HG03521 (cell line): ENCODE results near the gene NUDT1.

Experiments used
- ATAC-seq: cut with Tn5 transposase; IDR thresholded peaks from one replicate; pipeline ENCODE4 v1.9.1; 2021; ENCODE audit warnings: mild to moderate bottlenecking, moderate library complexity; ENCODE audit not compliant: unreplicated experiment

NUDT1 gene

DNA sequence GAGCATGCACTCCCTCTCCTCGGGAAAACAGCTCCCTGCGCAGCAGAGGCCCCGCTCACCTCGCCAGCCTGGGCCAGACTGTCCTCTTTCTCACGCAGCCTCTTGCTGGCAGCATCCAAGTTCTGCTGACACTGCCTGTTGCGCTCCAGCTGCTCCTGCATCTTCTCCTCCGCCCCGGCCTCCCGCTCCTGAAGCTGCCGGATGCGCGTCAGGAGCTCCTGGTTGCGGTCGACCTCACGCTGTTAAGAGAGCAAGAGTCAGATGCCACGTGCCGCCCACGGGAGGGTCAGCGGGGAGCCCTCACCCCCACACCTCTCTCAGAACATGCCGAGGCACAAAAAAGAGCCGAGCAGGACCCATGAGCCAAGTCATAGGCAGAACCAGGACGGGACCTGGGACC, 19.5 kb upstream of the NUDT1 start:
- no peak for ATAC-seq

- ATAC-seq = no peak
Observed at GRCh38 chr7:2223321-2223720, 18.7 kb upstream of the NUDT1 start.

DNA sequence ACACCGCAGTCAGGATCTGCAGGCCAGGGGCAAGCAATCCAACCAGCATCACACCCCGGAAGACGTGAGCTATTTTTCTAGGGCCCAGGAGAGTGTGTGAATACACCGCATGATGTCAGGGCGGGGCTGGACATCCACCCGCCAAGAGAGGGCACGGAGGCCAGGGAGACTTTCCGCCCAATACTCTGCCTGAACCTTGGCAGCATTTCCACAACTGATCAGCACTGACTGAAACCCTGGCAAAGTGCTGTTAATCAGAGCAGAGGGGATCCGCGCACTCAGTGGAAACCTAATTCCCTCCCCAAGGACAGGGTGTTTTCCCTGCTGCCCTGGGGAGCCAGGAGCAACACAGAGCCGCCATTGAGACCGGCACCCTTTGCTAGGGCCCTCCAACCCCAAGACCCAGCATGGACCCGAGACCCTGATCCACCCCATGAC, 17.5 kb upstream of the NUDT1 start:
- no peak for ATAC-seq

DNA sequence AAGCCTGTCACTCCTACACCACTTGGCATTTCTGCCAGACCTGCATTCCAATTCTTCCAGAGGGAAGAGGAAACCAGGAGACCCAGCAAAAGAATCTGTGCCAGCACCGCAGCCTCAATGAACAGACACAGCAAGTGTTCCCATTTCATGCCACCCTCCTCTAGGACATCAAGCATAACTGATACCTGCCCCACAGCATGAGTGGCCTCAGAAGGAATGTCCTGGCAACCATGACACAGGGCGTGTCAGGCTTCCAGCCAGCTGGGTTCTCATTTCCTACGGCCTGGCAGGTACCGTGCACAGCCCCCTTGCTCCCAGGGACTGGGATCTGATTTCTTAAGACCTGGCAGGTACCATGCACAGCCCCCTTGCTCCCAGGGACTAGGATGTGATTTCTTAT, 17.1 kb upstream of the NUDT1 start:
- ATAC-seq = no peak

DNA sequence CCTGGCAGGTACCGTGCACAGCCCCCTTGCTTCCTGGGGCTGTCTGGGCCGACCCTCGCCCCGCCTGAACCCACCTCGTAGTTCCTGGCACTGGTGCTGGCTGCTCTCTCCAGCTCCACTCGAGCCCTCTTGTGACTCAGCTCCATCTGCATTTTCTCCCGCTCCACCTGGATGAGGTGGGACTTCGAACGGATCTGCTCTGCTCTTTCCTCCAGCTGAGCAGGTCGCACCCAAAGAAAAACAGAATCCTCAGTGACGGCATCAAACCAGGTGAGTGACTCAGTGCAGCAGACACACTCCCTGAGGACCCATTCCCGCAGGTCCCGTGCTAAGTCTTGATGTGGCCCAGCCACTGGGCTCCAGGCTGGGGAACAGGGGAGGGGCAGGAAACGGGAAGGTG, 16.7 kb upstream of the NUDT1 start:
- ATAC-seq = no peak

DNA sequence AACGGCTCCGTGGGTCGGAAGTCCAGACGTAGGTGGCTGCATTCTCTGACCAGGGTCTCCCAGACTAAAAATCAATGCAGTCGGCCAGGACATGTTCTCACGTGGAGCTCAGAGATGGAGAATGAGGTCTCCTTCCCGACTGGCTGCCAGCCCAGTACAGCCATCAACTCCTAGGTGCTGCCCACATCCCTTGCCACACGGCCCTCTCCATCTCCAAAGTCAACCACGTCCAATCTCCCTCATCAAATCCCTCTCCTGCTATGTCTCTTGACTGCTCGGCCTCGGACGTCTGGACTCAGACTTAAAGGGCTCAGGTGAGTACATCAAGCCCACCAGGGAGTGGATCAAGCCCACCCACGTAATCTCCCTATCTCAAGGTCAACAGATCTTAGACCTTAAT, 16.2 kb upstream of the NUDT1 start:
- no peak for ATAC-seq

DNA sequence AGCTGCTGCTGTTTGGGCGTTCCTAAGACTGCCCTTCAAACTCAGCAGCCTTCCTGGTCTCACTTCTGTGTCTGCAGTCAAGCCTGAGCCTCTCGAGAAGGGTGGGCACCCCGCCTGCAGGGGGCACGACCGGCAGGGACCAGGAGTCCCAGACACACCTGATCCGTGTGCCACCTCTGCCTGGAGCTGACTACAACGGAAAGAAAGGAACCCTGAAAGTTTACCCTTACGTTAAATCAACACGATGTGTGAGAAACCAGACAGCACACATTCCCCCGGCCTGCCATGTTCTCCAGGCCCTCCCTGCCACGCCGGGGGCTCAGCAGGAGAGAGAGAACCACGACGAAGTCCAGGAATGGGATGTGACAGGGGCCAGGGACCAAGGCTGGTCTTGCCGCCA, 14.3 kb upstream of the NUDT1 start:
- ATAC-seq = no peak

DNA sequence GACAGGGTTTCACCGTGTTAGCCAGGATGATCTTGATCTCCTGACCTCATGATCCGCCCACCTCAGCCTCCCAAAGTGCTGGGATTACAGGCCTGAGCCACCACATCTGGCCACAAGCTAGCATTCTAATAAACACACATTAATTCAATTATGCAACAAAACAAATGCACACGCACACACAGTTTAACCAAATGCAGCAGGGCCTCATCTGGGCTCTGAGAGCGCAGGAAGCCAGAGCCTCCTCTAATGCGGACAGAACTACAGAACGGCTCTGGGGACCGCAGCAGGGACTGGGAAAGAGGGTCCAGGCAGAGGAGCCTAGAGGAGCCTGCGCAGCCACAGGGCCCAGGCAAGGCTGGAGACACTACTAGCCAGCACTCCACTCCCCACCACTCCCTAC, 13.1 kb upstream of the NUDT1 start:
- no peak for ATAC-seq

- ATAC-seq = no peak
Observed at GRCh38 chr7:2229467-2229866, 12.6 kb upstream of the NUDT1 start.

GRCh38 chr7:2230226-2230625, 11.8 kb upstream of the NUDT1 start:
- ATAC-seq = no peak

DNA sequence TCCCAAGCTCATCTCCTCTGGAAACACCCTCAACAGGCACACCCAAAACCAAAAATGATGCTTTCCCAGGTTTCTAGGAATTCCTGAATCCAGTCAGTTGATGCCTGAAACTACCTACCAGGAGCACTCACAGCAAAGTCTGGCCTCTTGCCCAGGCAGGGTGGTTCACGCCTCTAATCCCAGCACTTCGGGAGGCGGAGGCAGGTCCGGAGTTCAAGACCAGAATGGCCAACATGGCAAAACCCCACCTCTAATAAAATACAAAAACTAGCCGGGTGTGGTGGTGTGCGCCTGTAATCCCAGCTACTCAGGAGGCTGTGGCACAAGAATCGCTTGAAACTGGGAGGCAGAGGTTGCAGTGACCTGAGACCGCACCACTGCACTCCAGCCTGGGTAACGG, 11.1 kb upstream of the NUDT1 start:
- no peak for ATAC-seq

DNA sequence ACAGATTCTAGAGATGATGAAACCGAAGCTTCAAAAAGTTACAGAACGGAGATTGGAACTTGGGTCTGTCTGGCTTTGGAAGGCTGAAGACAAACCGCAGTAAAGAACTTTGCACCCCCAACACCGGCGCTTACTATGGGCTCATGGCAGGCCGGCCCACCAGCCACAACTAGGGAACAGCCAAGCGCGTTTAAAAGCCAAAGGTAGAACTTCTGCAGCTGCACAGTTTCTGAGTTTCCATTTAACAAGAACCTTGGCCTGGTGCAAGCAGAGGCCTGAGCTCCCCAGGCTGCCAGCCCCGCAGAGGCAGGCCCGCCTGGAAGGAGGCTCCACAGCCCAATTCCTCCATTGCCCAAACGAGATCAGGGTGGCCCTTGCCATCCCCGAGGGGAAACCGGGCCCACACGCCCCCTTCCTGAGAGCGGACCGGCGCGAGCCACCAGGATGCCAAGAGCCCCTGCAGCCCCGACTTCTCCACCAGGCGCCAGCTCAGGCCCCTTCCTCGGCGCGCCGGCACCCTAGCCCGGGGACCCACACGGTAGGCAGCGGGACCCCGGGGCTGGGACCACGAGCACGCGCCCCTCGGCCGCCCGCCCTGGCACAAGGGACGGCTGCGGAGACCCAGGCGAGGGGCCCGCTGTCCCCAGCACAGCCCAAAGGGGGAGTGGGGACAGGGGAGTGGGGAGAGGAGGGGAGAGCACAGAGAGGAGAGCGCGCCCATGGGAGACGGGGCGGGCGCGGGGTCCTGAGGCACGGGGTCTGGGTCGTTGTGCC, 9.8 kb upstream of the NUDT1 start:
- ATAC-seq = peak; percentile 23

DNA sequence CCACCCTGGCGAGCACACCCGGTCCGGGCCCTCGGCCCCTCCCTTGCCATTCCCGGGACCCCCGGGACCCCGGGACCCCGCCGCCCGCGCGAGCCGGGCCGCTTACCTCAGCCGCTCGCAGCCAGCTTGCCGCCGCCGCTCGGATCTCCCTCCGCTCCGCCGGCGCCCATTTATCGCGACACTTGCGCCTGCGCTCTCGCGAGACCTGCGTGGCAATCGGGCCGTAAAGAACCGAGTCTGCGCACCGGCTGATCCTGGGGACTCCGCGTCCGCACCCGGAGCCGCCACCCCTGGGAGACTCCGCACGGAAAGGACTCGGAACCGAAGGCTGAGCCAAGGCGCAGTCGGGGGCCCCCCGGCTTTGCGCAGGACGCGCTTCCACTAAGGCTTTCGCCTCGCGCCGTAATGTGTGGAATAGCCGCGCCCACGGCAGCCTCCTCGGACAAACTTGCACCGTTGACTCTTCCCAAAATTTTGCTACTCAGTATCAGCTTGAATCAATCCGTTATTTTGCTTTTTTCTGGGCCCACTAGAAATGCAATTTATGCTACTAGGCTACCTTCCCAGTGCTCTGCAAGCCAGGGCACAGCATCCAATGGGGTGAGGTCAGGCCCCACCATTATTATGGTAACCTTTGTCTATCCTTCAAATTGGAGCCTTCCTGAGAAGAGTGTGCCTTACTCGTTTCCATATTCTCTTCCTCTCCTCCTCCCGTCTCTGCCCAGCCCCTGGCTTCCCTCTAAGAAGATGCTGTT, 9.1 kb upstream of the NUDT1 start, which contains the start of gene MAD1L1:
TSS of gene MAD1L1 (minus strand) at position 180 of the 755 bp plus-strand sequence. CDS start 2,812 bp downstream, outside the sequence.
- ATAC-seq = peak; percentile 65

DNA sequence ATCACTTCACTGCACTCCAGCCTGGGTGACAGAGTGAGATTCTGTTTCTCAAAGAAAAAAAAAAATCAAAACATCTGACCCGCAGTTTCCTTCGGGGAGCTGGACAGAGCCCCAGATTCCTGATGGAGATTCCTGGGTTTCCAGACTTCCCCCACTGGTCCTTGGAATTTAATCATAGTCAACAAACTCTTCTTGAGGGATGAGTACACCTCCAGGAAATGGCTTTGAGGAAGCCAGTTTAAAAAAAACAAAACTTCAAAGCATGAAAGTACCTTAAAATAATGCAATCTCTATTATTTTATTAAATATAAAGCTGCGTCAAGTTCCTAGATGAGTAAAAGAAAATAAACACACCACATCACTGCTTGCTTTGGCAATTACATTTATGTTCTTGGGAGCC, 8.1 kb upstream of the NUDT1 start:
- no peak for ATAC-seq

DNA sequence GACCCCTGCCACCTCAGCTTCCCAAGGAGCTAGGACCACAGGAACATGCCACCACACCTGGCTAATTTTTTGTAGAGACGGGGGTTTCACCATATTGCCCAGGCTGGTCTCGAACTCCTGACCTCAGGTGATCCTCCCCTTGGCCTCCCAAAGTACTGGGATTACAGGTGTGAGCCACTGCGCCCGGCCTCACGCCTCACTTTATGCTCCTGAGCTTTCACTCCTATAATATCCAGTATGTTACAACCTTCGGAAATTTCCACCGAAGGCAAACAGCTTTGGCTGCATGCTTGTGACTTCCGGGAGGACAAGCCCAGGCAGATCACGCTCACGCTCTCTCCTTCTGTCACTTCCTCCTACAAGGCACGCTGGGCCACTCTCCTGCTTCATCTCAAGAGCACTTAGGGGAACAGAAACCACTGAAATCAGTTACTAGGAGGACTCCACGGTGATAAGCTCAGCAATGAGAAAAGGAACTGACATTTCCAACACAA, 4.9 kb upstream of the NUDT1 start:
- peak; percentile 47 for ATAC-seq

- no peak for ATAC-seq
Observed at GRCh38 chr7:2239242-2239641, 2.8 kb upstream of the NUDT1 start.

DNA sequence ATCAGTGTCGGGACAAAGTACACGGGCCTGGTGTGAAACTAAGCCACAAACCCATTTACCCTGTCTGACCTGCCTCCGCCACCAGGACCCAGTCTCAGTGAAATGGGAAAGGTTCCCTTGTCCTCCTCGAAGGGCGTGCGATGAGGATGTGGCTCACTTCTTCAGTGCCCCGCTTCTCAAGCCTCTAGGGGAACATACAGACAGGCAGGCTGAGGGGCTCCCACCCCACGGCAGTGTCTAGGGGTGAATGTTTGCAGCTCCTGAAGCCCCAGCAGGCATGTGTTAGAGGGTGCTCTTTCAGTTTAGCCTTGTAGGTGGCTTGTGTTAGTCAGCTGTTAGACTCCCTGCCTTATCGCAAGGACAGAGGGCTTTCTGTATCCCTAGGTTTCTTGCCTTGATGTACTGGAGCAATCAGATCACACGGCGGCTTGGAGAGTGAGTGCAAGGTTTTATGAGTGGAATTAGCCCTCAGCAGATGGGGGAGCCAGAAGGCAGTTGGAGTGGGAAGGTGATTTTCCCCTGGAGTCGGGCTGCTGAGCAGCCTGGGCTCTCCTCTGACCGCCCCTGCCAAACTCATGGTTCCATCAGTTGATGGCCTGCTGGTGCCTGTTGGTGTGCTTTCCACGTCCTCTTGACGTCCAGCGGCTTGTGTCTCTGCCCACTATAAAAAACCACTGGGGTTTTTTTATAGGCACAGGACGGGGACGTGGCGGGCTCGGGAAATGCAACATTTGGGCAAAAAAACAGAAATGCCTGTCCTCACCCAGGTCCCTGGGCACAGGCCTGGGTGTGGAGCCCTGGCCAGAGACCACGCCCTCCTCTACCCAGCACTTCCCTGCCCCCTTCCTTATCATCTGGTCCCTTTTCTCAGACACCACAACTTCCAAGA, 759 bp downstream of the NUDT1 start:
- no peak for ATAC-seq

GRCh38 chr7:2243458-2243857, 1.4 kb downstream of the NUDT1 start:
- ATAC-seq = no peak

GRCh38 chr7:2244404-2244995, 2.5 kb downstream of the NUDT1 start:
- no peak for ATAC-seq

GRCh38 chr7:2245883-2246675, 4.1 kb downstream of the NUDT1 start:
- no peak for ATAC-seq
